DND-41 (cell line): ENCODE results near the gene GATAD2B.

ENCODE experiments used
- EZH2 ChIP-seq: IDR thresholded peaks from 3 replicates; pipeline ENCODE4 v1.6.1; 2012; ENCODE audit warnings: borderline replicate concordance, low read depth, mild to moderate bottlenecking, moderate library complexity, low read length, inconsistent platforms; ENCODE audit not compliant: severe bottlenecking
- TF ChIP-seq, protein P1 (sequence below): IDR thresholded peaks from 2 replicates; pipeline ENCODE4 v1.5.1; 2012; ENCODE audit warnings: borderline replicate concordance, low read length, moderate library complexity, mild to moderate bottlenecking; ENCODE audit not compliant: poor library complexity, severe bottlenecking; ENCODE audit errors: extremely low read depth

DNA sequence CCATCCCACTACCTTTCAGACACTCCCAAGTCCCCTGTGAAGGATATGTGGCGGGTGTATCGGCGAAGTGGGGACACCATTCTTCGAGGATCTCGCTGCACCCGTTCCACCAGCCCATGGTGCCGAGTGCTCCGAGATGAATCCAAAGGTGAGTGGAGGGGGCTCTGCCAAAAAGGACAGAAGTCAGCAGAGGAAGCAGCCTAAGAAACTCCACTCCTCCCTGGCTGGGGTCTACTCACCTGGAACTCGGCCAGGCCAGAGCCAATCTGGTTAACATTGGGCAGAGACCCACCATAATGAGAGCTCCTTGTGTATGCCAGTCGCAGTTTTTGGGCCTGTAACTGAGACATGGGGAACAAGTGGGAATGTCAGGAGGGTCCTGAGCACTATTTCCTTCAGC, 32.1 kb upstream of the GATAD2B start:
- no peak for TF ChIP-seq EZH2
- TF ChIP-seq, protein P1, sequence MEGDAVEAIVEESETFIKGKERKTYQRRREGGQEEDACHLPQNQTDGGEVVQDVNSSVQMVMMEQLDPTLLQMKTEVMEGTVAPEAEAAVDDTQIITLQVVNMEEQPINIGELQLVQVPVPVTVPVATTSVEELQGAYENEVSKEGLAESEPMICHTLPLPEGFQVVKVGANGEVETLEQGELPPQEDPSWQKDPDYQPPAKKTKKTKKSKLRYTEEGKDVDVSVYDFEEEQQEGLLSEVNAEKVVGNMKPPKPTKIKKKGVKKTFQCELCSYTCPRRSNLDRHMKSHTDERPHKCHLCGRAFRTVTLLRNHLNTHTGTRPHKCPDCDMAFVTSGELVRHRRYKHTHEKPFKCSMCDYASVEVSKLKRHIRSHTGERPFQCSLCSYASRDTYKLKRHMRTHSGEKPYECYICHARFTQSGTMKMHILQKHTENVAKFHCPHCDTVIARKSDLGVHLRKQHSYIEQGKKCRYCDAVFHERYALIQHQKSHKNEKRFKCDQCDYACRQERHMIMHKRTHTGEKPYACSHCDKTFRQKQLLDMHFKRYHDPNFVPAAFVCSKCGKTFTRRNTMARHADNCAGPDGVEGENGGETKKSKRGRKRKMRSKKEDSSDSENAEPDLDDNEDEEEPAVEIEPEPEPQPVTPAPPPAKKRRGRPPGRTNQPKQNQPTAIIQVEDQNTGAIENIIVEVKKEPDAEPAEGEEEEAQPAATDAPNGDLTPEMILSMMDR, result no peak
